Motor neuron (in vitro differentiated cells): ENCODE data around the gene C19orf73. TPM values are rescaled to one million over a fixed set of nuclear protein-coding genes. Genes with fewer than 3 reads are reported as not detected.
A peak's percentile ranks its signal among the peaks of the same experiment; 100 is the strongest.

ENCODE experiments used
- ATAC-seq, 8 experiments: fragments of 200-7000 bp; cut with Tn5 transposase; replicated peaks in 6 of 8; 2 replicates each; pipeline ENCODE4 v1.8.0; 2021; ENCODE audit warnings: mild to moderate bottlenecking in 8 of 8, moderate library complexity in 8 of 8
- H3K27ac ChIP-seq, 2 donors: fragments of 250-450 bp; sonication (Bioruptor Pico); 2 replicates each; pipeline ENCODE4 v1.9.0; 2021; ENCODE audit warnings: antibody characterized with exemption in 2 of 2, mild to moderate bottlenecking in 2 of 2, moderate library complexity in 1 of 2
- H3K4me1 ChIP-seq, 2 donors: fragments of 250-450 bp; sonication (Bioruptor Pico); replicated peaks in 1 of 2; 2 replicates each; pipeline ENCODE4 v1.6.1; 2021; ENCODE audit warnings: antibody characterized with exemption in 2 of 2, mild to moderate bottlenecking in 2 of 2, moderate library complexity in 1 of 2
- H3K4me3 ChIP-seq, 5 donors: fragments of 250-450 bp; sonication (Bioruptor Pico); 2 replicates each; pipeline ENCODE4 v1.9.0; 2021; ENCODE audit warnings: antibody characterized with exemption in 5 of 5, mild to moderate bottlenecking in 5 of 5, moderate library complexity in 4 of 5
- WGBS, 10 experiments: fragments of 450-650 bp; shearing (Covaris generic); methylation state at CpG; one replicate each; pipeline ENCODE4 v1.0.0; 2022; 5-methylcytosine and 5-hydroxymethylcytosine counted together
- in situ Hi-C, 9 experiments: fragments of 400-800 bp; cut with MboI; loops; one replicate each; pipeline ENCODE4 v1.15.0; 2021; ENCODE audit warnings: low sequenced_read_pairs in 9 of 9, low pct_unique_long_range_greater_than_20kb in 2 of 9; ENCODE audit not compliant: unreplicated experiment in 9 of 9
- total RNA-seq, 8 experiments: library from RNA; unstranded; fragments of 300-600 nt; gene quantifications; 2 replicates each; pipeline versions ENCODE4 v1.2.3 to v1.2.4, GENCODE V29; 2022

Gene C19orf73
- total RNA-seq, 8 experiments from 2014 or later = 2.3 to 5.7 (median 3.4) TPM

- in situ Hi-C loops = no loop called here
Observed at GRCh38 chr19:49111218-49111998, 7.5 kb downstream of the C19orf73 start.

GRCh38 chr19:49110567-49110966, 8.4 kb downstream of the C19orf73 start:
- no peak for ATAC-seq
- Histone ChIP-seq H3K4me1 (peaks cover 13 to 14% of the 10 kb centered on the region in 2 donors), H3K4me3 (no peak overlapping the region), H3K27ac (no peak overlapping the region)
- 0 to 79% (median 40%) methylated on average over 1 to 3 of the region's 3 CpGs; no CpG with 5 or more reads in 2 of the 10 experiments for WGBS, 10 experiments
- in situ Hi-C loops = no loop called here

More at GRCh38 chr19:49111218-49111998, 7.5 kb downstream of the C19orf73 start:
- Histone ChIP-seq H3K27ac (no peak overlapping the region), H3K4me3 (no peak overlapping the region), H3K4me1 (peaks cover 13 to 14% of the 10 kb centered on the region in 2 donors)
- 72 to 100% (median 83%) methylated on average over 1 to 9 of the region's 11 CpGs for WGBS, 10 experiments
- ATAC-seq = no peak

GRCh38 chr19:49109569-49110233, 9.2 kb downstream of the C19orf73 start:
- in situ Hi-C loops = no loop called here

GRCh38 chr19:49109051-49109450, 9.9 kb downstream of the C19orf73 start:
- ATAC-seq = no peak
- no peak overlapping the region for H3K4me3 ChIP-seq
- in situ Hi-C loops = no loop called here
- H3K27ac ChIP-seq = no peak overlapping the region
- H3K4me1 ChIP-seq = peaks cover 21 to 25% of the 10 kb centered on the region in 2 donors
- 65 to 100% (median 91%) methylated on average over 1 to 4 of the region's 5 CpGs; no CpG with 5 or more reads in 3 of the 10 experiments for WGBS, 10 experiments

More at GRCh38 chr19:49109569-49110233, 9.2 kb downstream of the C19orf73 start:
- no peak overlapping the region for H3K4me3 ChIP-seq
- peaks cover 14 to 18% of the 10 kb centered on the region in 2 donors for H3K4me1 ChIP-seq
- 80 to 100% (median 91%) methylated on average over 1 to 6 of the region's 8 CpGs; no CpG with 5 or more reads in 1 of the 10 experiments for WGBS, 10 experiments
- no peak overlapping the region for H3K27ac ChIP-seq
- no peak for ATAC-seq

GRCh38 chr19:49107625-49108459, 11.1 kb downstream of the C19orf73 start:
- Histone ChIP-seq H3K4me1 (peaks cover 23 to 24% of the 10 kb centered on the region in 2 donors), H3K27ac (no peak overlapping the region), H3K4me3 (no peak overlapping the region)
- in situ Hi-C loops = no loop called here
- ATAC-seq = no peak
- WGBS, 10 experiments = 80 to 100% (median 96%) methylated on average over 1 to 12 of the region's 93 CpGs; no CpG with 5 or more reads in 5 of the 10 experiments

GRCh38 chr19:49106648-49107135, 12.3 kb downstream of the C19orf73 start:
- 57 to 100% (median 74%) methylated on average over 1 to 12 of the region's 12 CpGs; no CpG with 5 or more reads in 1 of the 10 experiments for WGBS, 10 experiments
- ATAC-seq = peak in 6 of 8 experiments; percentile 11 to 72 (median 50)
- Histone ChIP-seq H3K27ac (no peak overlapping the region), H3K4me1 (peaks cover 23 to 24% of the 10 kb centered on the region in 2 donors), H3K4me3 (no peak overlapping the region)
- in situ Hi-C loops = no loop called here

- Histone ChIP-seq H3K4me1 (peaks cover 23 to 24% of the 10 kb centered on the region in 2 donors), H3K4me3 (no peak overlapping the region), H3K27ac (peak overlapping the region; percentile 93)
- 0 to 100% (median 45%) methylated on average over 1 to 2 of the region's 30 CpGs; no CpG with 5 or more reads in 7 of the 10 experiments for WGBS, 10 experiments
- in situ Hi-C loops = no loop called here
- peak in 5 of 8 experiments; percentile 37 to 89 (median 81) for ATAC-seq
Observed at GRCh38 chr19:49104229-49104864, 14.6 kb downstream of the C19orf73 start.

GRCh38 chr19:49103331-49104085, 15.4 kb downstream of the C19orf73 start:
- ATAC-seq = peak in 4 of 8 experiments; percentile 6 to 26 (median 20)
- Histone ChIP-seq H3K27ac (peak overlapping the region; percentile 93), H3K4me3 (no peak overlapping the region), H3K4me1 (peaks cover 23 to 24% of the 10 kb centered on the region in 2 donors)
- in situ Hi-C loops = no loop called here
- no CpG with 5 or more reads among the region's 33 CpGs for WGBS, 10 experiments

- Histone ChIP-seq H3K4me3 (no peak overlapping the region), H3K4me1 (peaks cover 23 to 24% of the 10 kb centered on the region in 2 donors), H3K27ac (no peak overlapping the region)
- in situ Hi-C loops = no loop called here
- ATAC-seq = no peak
- WGBS, 10 experiments = 80 to 100% methylated on average over 2 to 3 of the region's 12 CpGs; no CpG with 5 or more reads in 8 of the 10 experiments
Observed at GRCh38 chr19:49102303-49102702, 16.6 kb downstream of the C19orf73 start.

GRCh38 chr19:49101160-49101559, 17.8 kb downstream of the C19orf73 start:
- H3K27ac ChIP-seq = peak overlapping the region in 1 of 2 donors; percentile 29
- 76 to 100% methylated on average over 1 to 4 of the region's 12 CpGs; no CpG with 5 or more reads in 8 of the 10 experiments for WGBS, 10 experiments
- in situ Hi-C loops = no loop called here
- peaks cover 23 to 24% of the 10 kb centered on the region in 2 donors for H3K4me1 ChIP-seq
- no peak for ATAC-seq
- no peak overlapping the region for H3K4me3 ChIP-seq

- no peak for ATAC-seq
- no peak overlapping the region for H3K27ac ChIP-seq
- 67 to 100% (median 90%) methylated on average over 1 to 4 of the region's 4 CpGs; no CpG with 5 or more reads in 5 of the 10 experiments for WGBS, 10 experiments
- in situ Hi-C loops = loop anchor here in 5 of 9 experiments (25.0 kb wide), 1 partner anchor 114 kb away; no protein-coding TSS in a partner anchor
- no peak overlapping the region for H3K4me3 ChIP-seq
- H3K4me1 ChIP-seq = peaks cover 6 to 8% of the 10 kb centered on the region in 2 donors
Observed at GRCh38 chr19:49098795-49099194, 20.1 kb downstream of the C19orf73 start.
